Measurements from ENCODE around the gene FAM163B. TPM values are rescaled to one million over a fixed set of nuclear protein-coding genes. Genes with fewer than 3 reads are reported as not detected.
"Not testable (repeated sequence)": the region's sequence is repeated elsewhere in the genome, so short reads cannot be mapped to it uniquely, and the experiment has no call there.

Gene FAM163B
- total and polyA plus RNA-seq, 4 donors, result 2.1 to 4.0 (median 3.4) TPM

- no peak for TF ChIP-seq MAX (IDR thresholded peaks at IDR 0.05)
- TF ChIP-seq SP1 (IDR thresholded peaks at IDR 0.05), result no peak
Measured at GRCh38 chr9:133564451-133565116, 44.6 kb downstream of the FAM163B start (continued).

- not testable (repeated sequence) for H3K9ac ChIP-seq (ENCODE audit: low read depth in 1 of 2, low read length in 2 of 2); H3K27me3 ChIP-seq (ENCODE audit: control insufficient read depth in 4 of 4, insufficient read depth in 4 of 4, low read length in 3 of 4); H3K36me3 ChIP-seq (ENCODE audit: control insufficient read depth in 4 of 4, insufficient read depth in 3 of 4, low read depth in 1 of 4, low read length in 3 of 4); H3K4me3 ChIP-seq (ENCODE audit: low read depth in 1 of 3, low read length in 3 of 3); H3K9me3 ChIP-seq (ENCODE audit: control insufficient read depth in 4 of 4, low read length in 3 of 4); DNase-seq (ENCODE audit: low spot score); H3K4me1 ChIP-seq (ENCODE audit: control insufficient read depth in 4 of 4, insufficient read depth in 4 of 4, low read length in 3 of 4); H3K27ac ChIP-seq (ENCODE audit: low read depth in 1 of 2, low read length in 2 of 2)
Measured at GRCh38 chr9:133563814-133564213, 45.4 kb downstream of the FAM163B start.

- peak overlapping the region in 1 of 2 donors; percentile 47 for H3K27ac ChIP-seq (ENCODE audit: low read depth in 1 of 2, low read length in 2 of 2)
- H3K9me3 ChIP-seq (ENCODE audit: control insufficient read depth in 4 of 4, low read length in 3 of 4), result no peaks in the 10 kb centered on the region
Measured at GRCh38 chr9:133563291-133563796, 45.8 kb downstream of the FAM163B start.

GRCh38 chr9:133562611-133563290 is 46.4 kb downstream of the FAM163B start:
- Histone ChIP-seq H3K36me3 (ENCODE audit: control insufficient read depth in 4 of 4, insufficient read depth in 3 of 4, low read depth in 1 of 4, low read length in 3 of 4) (no peaks in the 10 kb centered on the region), H3K27me3 (ENCODE audit: control insufficient read depth in 4 of 4, insufficient read depth in 4 of 4, low read length in 3 of 4) (no peaks in the 10 kb centered on the region), H3K4me1 (ENCODE audit: control insufficient read depth in 4 of 4, insufficient read depth in 4 of 4, low read length in 3 of 4) (peaks cover 0 to 14% (median 4%) of the 10 kb centered on the region in 4 donors), H3K9ac (ENCODE audit: low read depth in 1 of 2, low read length in 2 of 2) (no peak overlapping the region), H3K27ac (ENCODE audit: low read depth in 1 of 2, low read length in 2 of 2) (peak overlapping the region in 1 of 2 donors; percentile 47), H3K4me3 (ENCODE audit: low read depth in 1 of 3, low read length in 3 of 3) (no peak overlapping the region), H3K9me3 (ENCODE audit: control insufficient read depth in 4 of 4, low read length in 3 of 4) (no peaks in the 10 kb centered on the region)
- TF ChIP-seq YY1 (IDR thresholded peaks at IDR 0.05) (no peak), FOXA1 (IDR thresholded peaks at IDR 0.05) (no peak), EGR1 (IDR thresholded peaks at IDR 0.05; ENCODE audit: low read depth in 2 of 2) (no peak), FOXA2 (IDR thresholded peaks at IDR 0.05) (no peak), TAF1 (conservative IDR thresholded peaks at IDR 0.05) (no peak), ZBTB33 (IDR thresholded peaks at IDR 0.05) (no peak)
- 95% methylated on average over 54 of the region's 54 CpGs for WGBS
- DNase-seq (ENCODE audit: low spot score), result no peak

More at GRCh38 chr9:133563291-133563796, 45.8 kb downstream of the FAM163B start:
- H3K36me3 ChIP-seq (ENCODE audit: control insufficient read depth in 4 of 4, insufficient read depth in 3 of 4, low read depth in 1 of 4, low read length in 3 of 4), result no peaks in the 10 kb centered on the region
- no peak overlapping the region for H3K9ac ChIP-seq (ENCODE audit: low read depth in 1 of 2, low read length in 2 of 2)
- no peaks in the 10 kb centered on the region for H3K27me3 ChIP-seq (ENCODE audit: control insufficient read depth in 4 of 4, insufficient read depth in 4 of 4, low read length in 3 of 4)
- H3K4me1 ChIP-seq (ENCODE audit: control insufficient read depth in 4 of 4, insufficient read depth in 4 of 4, low read length in 3 of 4), result peaks cover 0 to 10% (median 4%) of the 10 kb centered on the region in 4 donors
- TF ChIP-seq HNF4A (conservative IDR thresholded peaks at IDR 0.05) (peak in 1 of 2 donors; percentile 26), NR2F2 (IDR thresholded peaks at IDR 0.05) (no peak)
- DNase-seq (ENCODE audit: low spot score), result no peak
- 57% methylated on average over 14 of the region's 14 CpGs for WGBS
- no peak overlapping the region for H3K4me3 ChIP-seq (ENCODE audit: low read depth in 1 of 3, low read length in 3 of 3)

All from liver (tissue), 9 donors.